Measurements from ENCODE around the gene RANGRF.
A peak's percentile ranks its signal among the peaks of the same experiment; 100 is the strongest.
"Not testable (repeated sequence)": the region's sequence is repeated elsewhere in the genome, so short reads cannot be mapped to it uniquely, and the experiment has no call there.

RANGRF gene, protein sequence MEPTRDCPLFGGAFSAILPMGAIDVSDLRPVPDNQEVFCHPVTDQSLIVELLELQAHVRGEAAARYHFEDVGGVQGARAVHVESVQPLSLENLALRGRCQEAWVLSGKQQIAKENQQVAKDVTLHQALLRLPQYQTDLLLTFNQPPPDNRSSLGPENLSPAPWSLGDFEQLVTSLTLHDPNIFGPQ

DNA sequence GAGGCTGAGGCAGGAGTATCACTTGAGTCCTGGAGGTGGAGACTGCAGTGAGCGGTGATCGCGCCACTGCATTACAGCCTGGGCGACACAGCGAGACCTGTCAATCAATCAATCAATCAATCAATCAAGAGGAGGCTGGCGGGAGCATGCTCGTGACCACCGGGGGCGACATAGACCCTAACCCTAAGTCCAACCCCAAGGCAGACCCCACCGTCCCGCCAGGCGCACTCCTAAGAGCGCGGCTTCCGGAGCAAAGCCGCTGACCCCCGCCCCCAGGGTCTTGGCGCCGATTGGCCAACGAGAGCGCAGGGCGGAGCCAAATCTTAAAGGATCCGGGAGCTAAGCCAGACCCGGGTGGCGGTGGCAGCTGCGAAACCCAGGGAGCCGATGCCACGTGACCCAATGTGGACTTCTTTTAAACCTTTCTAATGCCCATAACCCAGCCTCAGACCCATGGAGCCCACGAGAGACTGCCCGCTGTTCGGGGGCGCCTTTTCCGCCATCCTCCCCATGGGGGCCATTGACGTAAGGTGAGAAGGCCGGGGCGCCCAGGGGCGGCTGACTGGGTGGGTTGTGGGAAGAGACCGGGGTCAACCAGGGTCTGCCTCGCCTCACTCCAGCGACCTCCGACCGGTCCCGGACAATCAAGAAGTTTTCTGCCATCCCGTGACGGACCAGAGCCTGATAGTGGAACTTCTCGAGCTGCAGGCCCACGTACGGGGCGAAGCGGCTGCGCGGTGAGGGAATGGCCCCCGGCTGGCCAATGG, at the start of gene RANGRF:
Gene RANGRF (plus strand): TSS at position 335 of the 767 bp plus-strand sequence. CDS start 119 bp downstream, at position 454.
- peak; percentile 71 for DNase-seq

DNA sequence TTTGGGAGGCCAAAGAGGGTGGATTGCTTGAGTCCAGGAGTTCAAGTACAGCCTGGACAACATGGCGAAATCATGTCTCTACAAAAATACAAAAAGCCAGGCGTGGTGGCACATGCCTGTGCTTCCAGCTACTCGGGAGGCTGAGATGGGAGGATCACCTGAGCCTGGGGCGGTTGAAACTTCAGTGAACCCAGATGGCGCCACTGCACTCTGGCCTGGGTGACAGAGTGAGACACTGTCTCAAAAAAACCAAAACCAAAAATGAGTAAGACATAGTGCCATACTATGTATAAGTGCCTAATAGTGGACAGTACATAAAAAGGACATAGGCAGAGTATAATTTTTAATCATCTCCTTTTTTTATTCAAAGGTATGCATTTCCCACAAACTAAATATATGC, 44.6 kb upstream of the RANGRF start:
- DNase-seq, result peak; percentile 7

DNA sequence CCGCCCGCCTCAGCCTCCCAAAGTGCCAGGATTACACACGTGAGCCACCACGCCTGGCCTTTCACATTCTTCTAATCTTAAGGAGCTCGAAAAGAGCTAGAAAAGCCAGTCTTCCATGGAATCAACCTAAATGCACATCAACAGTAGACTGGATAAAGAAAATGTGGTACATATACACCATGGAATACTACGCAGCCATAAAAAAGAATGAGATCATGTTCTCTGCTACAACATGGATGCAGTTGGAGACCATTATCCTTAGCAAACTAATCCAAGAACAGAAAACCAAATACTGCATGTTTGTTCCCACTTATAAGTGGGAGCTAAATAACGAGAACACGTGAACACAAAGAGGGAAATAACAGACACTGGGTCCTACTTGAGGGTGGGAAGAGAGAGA, 43.7 kb upstream of the RANGRF start:
- no peak for DNase-seq

DNA sequence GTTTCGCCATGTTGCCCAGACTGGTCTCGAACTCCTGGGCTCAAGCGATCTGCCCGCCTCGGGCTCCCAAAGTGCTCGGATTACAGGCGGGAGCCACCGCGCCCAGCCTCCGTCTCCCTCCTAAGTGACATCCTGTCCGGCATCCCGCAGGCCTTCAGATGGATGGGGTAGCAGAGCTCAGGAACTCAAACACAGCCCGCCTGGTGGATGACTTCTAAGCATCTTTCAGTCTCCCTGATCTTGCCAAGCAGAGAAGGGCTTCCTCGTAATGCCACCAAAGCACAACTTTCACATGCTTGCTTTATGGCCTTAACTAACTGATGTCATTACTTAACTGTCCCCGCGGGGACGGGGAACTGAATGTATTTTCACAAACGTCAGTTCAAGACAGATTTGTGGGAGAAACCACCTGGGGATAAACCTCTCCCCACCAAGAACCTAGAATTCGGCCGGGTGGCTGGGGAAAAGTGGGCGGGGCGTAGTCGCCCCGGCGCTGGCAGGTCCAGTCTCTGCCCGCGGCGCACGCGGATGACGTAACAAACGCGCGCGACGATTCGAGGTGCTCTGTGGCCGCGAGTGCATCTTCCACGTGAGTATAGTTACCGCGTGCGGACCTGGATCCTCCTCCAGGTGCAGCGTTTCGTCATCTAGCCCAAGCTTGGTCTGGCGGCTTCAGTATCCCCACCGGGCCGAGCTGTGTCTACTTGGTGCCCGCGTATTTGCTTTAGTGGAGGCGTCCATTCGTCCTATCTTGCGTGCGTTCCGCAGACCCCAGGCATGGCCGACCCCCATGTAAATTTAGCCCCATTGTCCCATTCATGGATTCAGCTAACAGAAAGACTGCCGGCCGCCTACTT, 39.5 kb upstream of the RANGRF start, which contains the start of gene PFAS:
Gene PFAS (plus strand): TSS at position 539 of the 857 bp plus-strand sequence. CDS start 4,649 bp downstream, outside the sequence.
- peak; percentile 98 for DNase-seq

DNA sequence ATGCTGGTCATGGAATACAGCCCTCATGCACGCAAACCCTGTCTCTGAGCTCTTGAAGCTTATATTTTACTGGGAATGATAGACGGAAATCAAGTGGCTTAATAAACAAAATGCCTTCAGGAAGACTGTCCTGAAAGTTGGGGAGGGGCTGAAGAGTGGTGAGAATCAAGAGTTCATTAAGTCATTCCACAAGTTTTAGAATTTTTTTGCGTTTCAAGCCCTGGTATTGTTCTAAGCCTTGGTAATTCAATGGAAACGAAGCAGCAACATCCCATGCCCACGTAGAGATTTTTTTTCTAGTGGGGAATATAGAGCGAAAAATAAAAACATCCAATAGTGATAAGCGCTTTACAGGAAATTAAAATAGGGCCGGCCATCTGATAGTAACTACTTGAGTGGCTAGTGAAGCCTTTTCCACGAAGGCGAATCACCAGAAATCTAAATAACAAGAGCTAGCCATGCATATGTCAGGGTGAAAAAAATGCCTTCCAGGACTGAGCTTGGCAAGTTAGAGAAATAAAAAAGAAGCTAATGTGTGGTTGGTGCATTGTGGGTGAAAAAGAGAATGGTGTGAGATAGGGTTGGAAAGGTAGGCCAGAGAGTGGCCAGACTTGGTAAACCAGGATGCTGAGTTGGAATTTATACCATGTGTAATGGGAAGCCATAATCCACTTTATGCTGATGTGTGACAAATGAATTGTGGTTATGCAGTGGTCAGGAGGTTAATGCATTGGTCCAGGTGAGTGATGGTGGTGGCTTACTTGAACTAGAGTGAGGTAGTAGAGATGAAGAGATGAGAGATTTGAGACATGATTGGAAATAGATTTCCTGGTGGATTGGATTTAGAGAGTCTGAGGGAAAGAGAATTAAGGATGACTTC, 38.6 kb upstream of the RANGRF start:
- no peak for DNase-seq

DNA sequence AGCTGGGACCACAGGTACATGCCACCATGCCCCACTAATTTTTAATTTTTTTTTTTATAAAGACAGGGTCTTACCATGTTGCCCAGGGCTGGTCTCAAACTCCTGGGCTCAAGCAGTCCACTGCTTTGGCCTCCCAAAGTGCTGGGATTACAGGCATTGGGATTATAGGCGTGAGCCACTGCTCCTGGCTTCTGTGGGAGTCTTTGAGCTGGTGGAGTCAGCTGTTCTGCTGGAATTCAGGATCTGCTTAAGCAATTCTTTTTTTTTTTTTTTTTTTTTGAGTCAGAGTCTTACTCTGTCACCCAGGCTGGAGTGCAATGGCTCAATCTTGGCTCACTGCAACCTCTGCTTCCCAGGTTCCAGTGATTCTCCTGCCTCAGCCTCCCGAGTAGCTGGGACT, 37.1 kb upstream of the RANGRF start:
- DNase-seq, result not testable (repeated sequence)

DNA sequence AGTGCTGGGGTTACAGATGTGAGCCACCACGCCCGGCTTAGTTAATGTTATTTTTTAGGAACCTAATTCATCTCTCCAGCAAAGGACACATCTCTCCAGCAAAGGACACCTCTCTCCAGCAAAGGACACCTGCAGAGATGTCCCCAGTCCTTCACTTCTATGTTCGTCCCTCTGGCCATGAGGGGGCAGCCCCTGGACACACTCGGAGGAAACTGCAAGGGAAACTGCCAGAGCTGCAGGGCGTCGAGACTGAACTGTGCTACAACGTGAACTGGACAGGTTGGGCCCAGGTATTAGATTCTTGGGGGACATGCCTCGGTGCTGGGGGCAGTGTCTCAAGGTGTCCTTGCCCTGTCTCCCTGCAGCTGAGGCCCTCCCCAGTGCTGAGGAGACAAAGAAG, 34.7 kb upstream of the RANGRF start:
- no peak for DNase-seq

DNA sequence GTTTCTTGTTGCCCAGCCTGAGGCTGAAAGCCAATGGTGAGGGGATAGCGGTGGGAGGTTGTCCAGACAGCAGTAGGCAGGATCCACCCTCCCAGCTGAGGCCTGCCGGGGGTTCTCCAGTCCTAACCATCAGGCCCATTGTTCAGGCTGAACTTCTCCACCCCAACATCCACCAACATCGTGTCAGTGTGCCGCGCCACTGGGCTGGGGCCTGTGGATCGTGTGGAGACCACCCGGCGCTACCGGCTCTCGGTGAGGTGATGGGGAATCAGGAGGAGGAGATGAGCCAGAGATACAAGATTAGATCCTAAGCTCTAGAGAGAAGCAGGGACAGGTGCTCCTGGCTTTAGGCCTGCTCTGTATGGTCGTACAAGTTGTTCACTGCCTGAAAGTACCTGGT, 33.6 kb upstream of the RANGRF start:
- no peak for DNase-seq

DNA sequence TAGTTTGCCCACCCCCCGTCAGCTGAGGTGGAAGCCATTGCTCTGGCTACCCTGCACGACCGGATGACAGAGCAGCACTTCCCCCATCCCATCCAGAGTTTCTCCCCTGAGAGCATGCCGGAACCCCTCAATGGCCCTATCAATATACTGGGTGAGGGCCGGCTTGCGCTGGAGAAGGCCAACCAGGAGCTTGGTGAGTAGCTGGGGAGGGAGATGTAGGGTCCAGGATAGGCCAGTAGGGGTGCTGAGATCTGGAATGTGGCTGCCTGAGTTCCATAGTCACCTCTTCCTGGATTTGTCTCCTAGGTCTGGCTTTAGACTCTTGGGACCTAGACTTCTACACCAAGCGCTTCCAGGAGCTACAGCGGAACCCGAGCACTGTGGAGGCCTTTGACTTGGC, 33.0 kb upstream of the RANGRF start:
- DNase-seq, result no peak

DNA sequence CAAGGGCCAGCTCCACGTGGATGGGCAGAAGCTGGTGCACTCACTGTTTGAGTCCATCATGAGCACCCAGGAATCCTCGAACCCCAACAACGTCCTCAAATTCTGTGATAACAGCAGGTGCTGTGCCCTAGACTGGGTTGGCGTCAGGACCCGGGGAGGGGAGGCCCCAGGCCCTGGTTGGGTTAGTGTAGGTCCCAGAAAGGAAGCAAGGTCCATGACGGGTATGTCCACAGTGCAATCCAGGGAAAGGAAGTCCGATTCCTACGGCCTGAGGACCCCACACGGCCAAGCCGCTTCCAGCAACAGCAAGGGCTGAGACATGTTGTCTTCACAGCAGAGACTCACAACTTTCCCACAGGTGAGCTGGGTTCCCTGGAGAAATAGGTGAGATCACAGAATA, 32.2 kb upstream of the RANGRF start:
- DNase-seq, result no peak

DNA sequence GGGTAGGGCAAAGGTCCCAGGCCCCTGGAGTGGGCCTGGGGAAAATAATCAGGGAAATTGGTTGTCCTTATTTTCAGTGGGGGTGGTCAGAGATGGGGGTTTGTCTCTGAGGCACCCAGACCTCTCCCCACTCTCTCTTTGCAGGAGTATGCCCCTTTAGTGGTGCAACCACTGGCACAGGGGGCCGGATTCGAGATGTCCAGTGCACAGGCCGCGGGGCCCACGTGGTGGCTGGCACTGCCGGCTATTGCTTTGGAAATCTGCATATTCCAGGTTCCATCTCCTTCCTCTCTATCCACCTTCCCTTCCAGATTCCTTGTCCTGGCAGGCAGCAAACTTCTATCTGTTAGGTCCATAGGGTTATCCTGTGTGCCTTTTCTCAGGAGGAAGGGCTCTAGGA, 31.8 kb upstream of the RANGRF start:
- DNase-seq, result no peak

DNA sequence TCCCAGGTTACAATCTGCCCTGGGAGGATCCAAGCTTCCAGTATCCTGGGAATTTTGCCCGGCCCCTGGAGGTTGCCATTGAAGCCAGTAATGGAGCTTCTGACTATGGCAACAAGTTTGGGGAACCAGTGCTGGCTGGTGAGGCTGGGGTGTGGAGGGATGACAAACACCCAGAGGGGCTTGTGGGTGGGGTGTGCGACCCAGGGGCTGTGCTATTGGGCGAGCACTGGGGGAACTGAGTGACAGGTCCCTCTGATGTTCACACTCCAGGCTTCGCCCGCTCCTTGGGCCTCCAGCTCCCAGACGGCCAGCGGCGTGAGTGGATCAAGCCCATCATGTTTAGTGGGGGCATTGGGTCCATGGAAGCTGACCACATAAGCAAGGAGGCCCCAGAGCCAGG, 30.7 kb upstream of the RANGRF start:
- no peak for DNase-seq

DNA sequence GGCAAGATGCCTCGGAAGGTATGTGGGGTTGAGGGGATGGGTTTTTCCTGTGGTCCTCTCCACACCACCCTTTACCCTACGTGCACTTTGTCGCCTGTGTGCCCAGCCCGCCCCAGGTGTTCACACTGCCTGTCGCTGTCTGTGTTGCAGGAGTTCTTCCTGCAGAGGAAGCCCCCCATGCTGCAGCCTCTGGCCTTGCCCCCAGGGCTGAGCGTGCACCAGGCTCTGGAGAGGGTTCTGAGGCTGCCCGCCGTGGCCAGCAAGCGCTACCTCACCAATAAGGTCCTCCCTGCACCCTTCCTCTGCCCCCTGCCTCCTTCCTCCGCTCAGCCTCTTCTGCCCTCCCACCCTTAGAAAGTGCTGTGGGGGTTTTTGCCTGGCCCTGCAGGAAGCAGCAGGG, 24.1 kb upstream of the RANGRF start:
- no peak for DNase-seq

DNA sequence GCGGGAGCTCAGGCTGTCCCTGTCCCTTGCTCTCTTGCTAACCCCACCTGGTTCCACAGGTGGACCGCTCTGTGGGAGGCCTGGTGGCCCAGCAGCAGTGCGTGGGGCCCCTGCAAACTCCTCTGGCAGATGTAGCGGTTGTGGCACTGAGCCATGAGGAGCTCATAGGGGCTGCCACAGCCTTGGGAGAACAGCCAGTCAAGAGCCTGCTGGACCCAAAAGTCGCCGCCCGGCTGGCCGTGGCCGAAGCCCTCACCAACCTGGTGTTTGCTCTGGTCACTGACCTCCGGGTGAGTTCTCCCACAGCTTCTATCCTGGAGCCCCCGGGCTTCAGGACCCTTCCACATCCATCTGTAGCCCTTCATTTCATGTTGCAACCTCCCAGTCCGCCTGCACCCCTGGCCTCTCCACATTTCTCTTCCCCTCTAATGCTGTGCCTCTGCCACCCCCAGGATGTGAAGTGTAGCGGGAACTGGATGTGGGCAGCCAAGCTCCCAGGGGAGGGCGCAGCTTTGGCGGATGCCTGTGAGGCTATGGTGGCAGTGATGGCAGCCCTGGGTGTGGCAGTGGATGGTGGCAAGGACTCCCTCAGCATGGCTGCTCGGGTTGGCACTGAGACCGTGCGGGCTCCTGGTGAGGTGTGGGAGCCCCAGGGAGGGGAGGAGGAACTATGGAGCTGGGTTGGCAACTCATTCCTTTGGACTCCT, 23.5 kb upstream of the RANGRF start:
- DNase-seq, result no peak

DNA sequence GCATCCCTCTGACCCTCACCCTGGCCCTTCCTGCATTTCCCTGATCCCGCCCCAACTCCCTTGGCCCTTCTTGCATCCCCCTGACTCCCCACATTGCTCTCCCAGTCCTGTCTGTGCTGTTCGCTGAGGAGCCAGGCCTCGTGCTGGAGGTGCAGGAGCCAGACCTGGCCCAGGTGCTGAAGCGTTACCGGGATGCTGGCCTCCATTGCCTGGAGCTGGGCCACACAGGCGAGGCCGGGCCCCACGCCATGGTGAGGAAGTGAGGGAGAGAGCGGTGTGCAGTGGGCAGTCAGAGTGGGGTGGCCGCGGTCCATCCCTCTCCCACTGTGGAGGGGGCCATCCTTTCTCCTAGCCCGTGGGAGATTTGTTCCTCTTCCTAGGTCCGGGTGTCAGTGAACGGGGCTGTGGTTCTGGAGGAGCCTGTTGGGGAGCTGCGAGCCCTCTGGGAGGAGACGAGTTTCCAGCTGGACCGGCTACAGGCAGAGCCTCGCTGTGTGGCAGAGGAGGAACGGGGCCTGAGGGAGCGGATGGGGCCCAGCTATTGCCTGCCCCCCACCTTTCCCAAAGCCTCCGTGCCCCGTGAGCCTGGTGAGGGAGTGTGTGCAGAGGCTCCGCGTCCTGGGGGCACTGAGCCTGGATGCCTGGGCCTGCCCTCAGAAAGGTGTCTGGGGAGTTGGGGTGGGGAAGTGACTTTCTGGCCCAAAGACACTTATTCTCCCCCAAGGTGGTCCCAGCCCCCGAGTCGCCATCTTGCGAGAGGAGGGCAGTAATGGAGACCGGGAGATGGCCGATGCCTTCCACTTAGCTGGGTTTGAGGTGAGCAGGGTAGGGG, 21.6 kb upstream of the RANGRF start:
- no peak for DNase-seq

DNA sequence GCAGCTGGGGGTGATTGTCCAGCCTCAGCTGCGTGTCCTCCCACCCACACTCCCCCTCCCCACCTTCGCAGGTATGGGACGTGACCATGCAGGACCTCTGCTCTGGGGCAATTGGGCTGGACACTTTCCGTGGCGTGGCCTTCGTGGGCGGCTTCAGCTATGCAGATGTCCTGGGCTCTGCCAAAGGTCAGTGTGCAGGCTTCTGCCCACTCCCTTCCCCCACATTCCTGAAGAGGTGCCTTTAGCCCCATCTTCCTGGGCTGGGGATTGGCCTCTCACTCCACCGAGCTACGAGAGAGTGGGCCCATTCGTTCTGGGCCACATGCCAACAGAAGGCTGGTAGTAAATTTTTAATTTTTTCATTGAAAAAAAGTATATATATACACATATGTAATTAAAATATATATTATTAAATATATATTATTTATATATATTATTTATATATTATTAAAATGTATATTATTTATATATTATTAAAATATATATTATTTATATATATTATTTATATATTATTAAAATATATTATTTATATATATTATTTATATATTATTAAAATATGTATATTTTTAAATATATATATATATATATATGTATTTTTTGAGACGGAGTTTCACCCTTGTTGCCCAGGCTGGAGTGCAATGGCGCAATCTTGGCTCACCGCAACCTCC, 20.9 kb upstream of the RANGRF start:
- no peak for DNase-seq

DNA sequence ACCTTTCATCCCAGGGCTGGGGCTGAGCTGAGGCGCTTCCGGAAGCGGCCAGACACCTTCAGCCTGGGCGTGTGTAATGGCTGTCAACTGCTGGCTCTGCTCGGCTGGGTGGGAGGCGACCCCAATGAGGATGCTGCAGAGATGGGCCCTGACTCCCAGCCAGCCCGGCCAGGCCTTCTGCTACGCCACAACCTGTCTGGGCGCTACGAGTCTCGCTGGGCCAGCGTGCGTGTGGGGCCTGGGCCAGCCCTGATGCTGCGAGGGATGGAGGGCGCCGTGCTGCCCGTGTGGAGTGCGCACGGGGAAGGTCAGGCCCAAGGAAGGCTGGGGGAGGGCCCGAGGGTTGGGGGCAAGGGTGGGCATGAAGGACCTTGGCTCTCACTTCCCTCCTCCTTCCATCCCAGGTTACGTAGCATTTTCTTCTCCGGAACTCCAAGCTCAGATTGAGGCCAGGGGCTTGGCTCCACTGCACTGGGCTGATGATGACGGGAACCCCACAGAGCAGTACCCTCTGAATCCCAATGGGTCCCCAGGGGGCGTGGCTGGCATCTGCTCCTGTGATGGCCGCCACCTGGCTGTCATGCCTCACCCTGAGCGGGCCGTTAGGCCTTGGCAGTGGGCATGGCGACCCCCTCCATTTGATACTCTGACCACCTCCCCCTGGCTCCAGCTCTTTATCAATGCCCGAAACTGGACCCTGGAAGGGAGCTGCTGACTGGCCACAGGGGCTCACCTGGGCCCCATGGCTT, 19.7 kb upstream of the RANGRF start:
- DNase-seq, result no peak

DNA sequence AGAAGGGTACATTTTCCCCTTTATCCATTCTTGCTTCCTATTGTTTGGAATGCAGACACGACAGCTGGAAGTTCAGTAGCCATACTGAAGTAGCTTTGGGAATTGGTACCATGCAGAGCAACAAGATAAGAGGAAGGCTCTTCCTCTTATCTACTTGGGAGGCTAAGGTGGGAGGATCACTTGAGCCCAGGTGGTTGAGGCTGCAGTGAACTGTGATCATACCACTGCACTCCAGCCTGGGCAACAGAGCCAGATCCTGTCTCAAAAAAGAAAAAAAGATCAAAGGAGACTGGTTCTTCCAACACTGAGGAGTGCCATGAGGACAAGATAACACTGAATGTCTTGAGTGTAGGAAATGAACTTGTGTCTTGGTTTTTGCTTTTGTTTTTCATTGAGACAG, 16.0 kb upstream of the RANGRF start:
- DNase-seq, result no peak

DNA sequence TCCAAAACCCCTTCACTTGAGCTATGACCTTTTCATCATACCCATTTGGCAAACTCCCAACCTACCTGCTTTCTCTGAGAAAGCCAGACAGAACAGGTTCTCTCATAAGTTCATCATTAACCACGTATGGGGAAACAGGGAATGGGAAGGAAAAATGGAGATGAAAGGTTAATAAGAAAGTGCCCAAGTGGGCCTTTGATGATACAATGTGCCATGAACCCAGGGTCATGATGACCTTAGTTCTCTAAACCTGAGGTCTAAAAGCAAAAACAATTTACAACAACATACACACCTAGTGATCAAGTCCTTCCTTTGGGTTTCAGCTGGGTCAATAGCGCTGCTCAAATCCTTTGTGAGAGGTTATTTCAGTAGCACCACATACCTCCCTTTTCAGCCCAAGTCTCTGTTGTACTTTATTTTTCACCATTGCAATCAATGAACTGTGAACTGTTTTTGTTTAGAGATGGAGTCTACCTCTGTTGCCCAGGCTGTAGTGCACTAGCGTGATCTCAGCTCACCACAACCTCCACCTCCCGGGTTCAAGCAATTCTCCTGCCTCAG, 14.5 kb upstream of the RANGRF start:
- DNase-seq, result no peak
